Endothelial cell of umbilical vein (primary cell): ENCODE data around the gene UBE2C.

ENCODE experiments used
- EZH2 ChIP-seq: IDR thresholded peaks from 2 replicates; pipeline ENCODE4 v1.6.1; 2012; ENCODE audit warnings: borderline replicate concordance, low read depth, mild to moderate bottlenecking, moderate library complexity, low read length, inconsistent platforms; ENCODE audit not compliant: severe bottlenecking
- JUN ChIP-seq: IDR thresholded peaks from 2 replicates; pipeline ENCODE4 v1.6.1; 2011; ENCODE audit warnings: borderline replicate concordance, low read depth; ENCODE audit not compliant: insufficient read length, insufficient read depth
- POLR2A ChIP-seq: IDR thresholded peaks from 2 replicates; pipeline ENCODE4 v1.6.1; 2012; ENCODE audit warnings: low read depth, mild to moderate bottlenecking, control low read depth, low read length
- TF ChIP-seq, protein P1 (sequence below): IDR thresholded peaks from 2 replicates; pipeline ENCODE4 v1.6.1; 2011; ENCODE audit not compliant: insufficient read depth, insufficient read length

DNA sequence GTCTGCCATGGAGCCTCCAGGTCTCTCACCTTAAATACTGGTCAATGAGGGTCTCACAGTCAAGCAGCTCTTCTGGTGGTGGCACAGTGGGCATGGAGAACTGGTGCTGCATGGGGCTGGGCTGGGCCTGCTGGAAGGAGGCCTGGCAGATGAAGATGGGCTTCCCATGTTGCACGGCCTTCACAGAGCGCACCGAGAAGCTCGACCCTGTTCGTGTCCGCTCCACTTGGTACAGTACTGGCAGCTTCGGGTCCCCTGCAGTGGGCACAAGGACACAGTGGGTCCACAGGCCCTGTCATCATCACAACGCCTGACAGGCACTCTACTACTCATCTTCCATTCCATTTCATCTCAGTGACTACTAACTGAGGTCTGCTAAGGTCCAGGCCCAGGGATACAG is 36.0 kb downstream of the UBE2C start:
- TF ChIP-seq POLR2A (no peak), EZH2 (no peak), JUN (no peak)
- TF ChIP-seq, protein P1, sequence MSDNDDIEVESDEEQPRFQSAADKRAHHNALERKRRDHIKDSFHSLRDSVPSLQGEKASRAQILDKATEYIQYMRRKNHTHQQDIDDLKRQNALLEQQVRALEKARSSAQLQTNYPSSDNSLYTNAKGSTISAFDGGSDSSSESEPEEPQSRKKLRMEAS: no peak
